Measurements from ENCODE around the gene DPYD. TPM values are rescaled to one million over a fixed set of nuclear protein-coding genes. Genes with fewer than 3 reads are reported as not detected.

Gene DPYD
- total and polyA plus RNA-seq, 11 donors, result 2.6 to 38.4 (median 7.8) TPM

DNA sequence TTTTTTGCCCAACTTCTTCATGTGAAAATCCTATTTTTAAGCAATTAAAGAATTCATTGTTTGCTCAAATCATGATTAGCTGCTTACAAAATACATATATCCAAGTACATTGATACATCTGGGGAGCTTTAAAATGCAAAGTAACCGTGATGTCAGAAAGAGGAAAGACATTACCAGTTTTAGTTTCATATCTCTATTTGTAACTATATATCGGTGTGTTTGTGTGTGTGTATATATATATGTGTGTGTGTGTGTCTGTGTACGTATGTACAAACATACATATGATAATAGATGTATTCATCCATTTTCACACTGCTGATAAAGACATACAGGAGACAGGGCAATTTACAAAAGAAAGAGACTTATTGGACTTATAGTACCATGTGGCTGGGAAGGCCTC lies 310.1 kb downstream of the DPYD start:
- WGBS, 4 donors, result 92 to 97% (median 96%) methylated on average over 3 of the region's 3 CpGs
- DNase-seq (no peak), ATAC-seq (no peak)
- Histone ChIP-seq H3K36me3 (no peaks in the 10 kb centered on the region), H3K4me1 (no peaks in the 10 kb centered on the region), H3K4me3 (no peak overlapping the region), H3K27me3 (no peaks in the 10 kb centered on the region), H3K9me3 (no peaks in the 10 kb centered on the region), H3K27ac (no peak overlapping the region)
- intact Hi-C loops (cut with DNase I), result no loop called here
- TF ChIP-seq, protein P1, sequence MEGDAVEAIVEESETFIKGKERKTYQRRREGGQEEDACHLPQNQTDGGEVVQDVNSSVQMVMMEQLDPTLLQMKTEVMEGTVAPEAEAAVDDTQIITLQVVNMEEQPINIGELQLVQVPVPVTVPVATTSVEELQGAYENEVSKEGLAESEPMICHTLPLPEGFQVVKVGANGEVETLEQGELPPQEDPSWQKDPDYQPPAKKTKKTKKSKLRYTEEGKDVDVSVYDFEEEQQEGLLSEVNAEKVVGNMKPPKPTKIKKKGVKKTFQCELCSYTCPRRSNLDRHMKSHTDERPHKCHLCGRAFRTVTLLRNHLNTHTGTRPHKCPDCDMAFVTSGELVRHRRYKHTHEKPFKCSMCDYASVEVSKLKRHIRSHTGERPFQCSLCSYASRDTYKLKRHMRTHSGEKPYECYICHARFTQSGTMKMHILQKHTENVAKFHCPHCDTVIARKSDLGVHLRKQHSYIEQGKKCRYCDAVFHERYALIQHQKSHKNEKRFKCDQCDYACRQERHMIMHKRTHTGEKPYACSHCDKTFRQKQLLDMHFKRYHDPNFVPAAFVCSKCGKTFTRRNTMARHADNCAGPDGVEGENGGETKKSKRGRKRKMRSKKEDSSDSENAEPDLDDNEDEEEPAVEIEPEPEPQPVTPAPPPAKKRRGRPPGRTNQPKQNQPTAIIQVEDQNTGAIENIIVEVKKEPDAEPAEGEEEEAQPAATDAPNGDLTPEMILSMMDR (IDR thresholded peaks at IDR 0.05), result no peak
- no peak for TF ChIP-seq POLR2A (IDR thresholded peaks at IDR 0.05)

DNA sequence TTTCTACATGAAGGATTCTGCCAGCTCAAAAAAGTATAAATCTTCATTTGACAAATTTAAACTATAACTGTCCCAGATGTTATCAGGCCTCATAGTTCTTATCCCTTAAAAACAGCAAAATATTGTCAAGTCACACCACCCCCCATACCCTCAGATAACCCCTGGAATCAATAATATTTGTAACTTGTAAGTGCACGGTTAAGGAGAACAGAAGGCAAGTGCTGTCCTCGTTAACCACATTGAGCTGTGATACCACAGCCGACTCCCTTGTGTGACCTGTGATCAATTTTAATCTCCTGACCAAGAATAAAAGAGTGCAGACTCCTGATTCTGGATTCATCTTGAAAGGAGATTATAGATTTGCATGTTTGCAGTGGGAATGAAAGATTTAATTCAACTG lies 310.7 kb downstream of the DPYD start:
- no peaks in the 10 kb centered on the region for H3K27me3 ChIP-seq
- WGBS, 4 donors, result 87 to 94% (median 90%) methylated on average over 3 of the region's 3 CpGs

DNA sequence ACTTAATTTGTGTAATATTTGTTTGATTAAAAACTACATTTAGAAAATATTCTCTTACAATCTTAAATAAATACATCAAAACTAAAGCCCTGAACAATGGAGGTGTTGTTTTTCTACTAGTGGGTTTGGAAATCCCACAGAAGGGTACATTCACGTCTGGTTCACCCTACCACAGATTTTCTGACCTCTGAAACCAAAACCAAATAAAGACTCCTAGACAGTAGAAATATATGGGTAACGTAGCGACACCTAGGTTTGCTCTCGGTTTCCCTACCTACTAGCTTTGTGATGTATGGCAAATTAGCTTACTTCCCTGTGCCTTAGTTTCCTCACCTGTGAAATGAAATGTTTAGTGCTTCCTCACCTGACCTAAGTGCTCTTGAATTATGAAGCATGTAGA lies 312.6 kb downstream of the DPYD start:
- intact Hi-C loops (cut with DNase I), result no loop called here
- Histone ChIP-seq H3K27me3 (no peaks in the 10 kb centered on the region), H3K36me3 (no peaks in the 10 kb centered on the region), H3K9me3 (no peaks in the 10 kb centered on the region), H3K27ac (no peak overlapping the region), H3K4me1 (no peaks in the 10 kb centered on the region), H3K4me3 (no peak overlapping the region)
- no peak for TF ChIP-seq POLR2A (IDR thresholded peaks at IDR 0.05)
- TF ChIP-seq, protein P1 (IDR thresholded peaks at IDR 0.05), result no peak
- ATAC-seq, result no peak
- 87 to 95% (median 94%) methylated on average over 4 of the region's 4 CpGs for WGBS, 4 donors
- DNase-seq, result no peak

More for the DNA sequence above, 310.7 kb downstream of the DPYD start:
- TF ChIP-seq POLR2A (IDR thresholded peaks at IDR 0.05), result no peak
- TF ChIP-seq, protein P1 (IDR thresholded peaks at IDR 0.05), result no peak
- intact Hi-C loops (cut with DNase I), result no loop called here
- Histone ChIP-seq H3K4me1 (no peaks in the 10 kb centered on the region), H3K27ac (no peak overlapping the region), H3K36me3 (no peaks in the 10 kb centered on the region), H3K9me3 (no peaks in the 10 kb centered on the region), H3K4me3 (no peak overlapping the region)
- DNase-seq, result no peak
- ATAC-seq, result no peak

DNA sequence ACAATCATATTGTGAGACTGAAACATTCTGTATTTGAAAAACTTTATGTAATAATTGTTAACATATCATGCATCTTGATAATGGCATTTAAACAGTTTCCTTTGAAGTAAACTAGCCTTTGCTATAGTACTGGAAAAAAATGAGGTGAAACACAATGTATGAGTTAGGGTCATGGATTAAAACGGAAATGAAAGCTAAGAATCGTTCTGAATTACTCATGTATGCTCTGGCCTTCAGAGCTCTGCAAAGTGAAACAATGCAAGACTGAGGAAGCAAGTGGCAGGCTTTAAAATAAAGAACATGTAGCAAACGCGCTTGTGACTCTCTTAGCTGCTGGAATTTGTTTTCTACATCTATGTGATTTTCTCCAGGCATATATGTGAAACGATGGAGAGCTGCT lies 317.1 kb downstream of the DPYD start:
- no peak overlapping the region for H3K27ac ChIP-seq
- H3K36me3 ChIP-seq, result no peaks in the 10 kb centered on the region
- no peak overlapping the region for H3K4me3 ChIP-seq
- DNase-seq, result no peak
- no peak for TF ChIP-seq POLR2A (IDR thresholded peaks at IDR 0.05)
- TF ChIP-seq, protein P1 (IDR thresholded peaks at IDR 0.05), result no peak
- intact Hi-C loops (cut with DNase I), result no loop called here
- no peak for ATAC-seq
- H3K4me1 ChIP-seq, result no peaks in the 10 kb centered on the region
- 57 to 62% (median 59%) methylated on average over 5 of the region's 5 CpGs for WGBS, 4 donors
- no peaks in the 10 kb centered on the region for H3K9me3 ChIP-seq
- H3K27me3 ChIP-seq, result no peaks in the 10 kb centered on the region
